Measurements from ENCODE around the gene TOM1L1.
A peak's percentile ranks its signal among the peaks of the same experiment; 100 is the strongest.
"Not testable (repeated sequence)": the region's sequence is repeated elsewhere in the genome, so short reads cannot be mapped to it uniquely, and the experiment has no call there.

Gene TOM1L1

GRCh38 chr17:54900457-54901229 lies at the start of gene TOM1L1:
Gene TOM1L1, plus strand, starts transcription at chr17:54900852. Its CDS starts 14 bp downstream, at chr17:54900866.
- DNase-seq = peak; percentile 98

- no peak for DNase-seq
Observed at GRCh38 chr17:54859187-54859586, 41.5 kb upstream of the TOM1L1 start.

- no peak for DNase-seq
Observed at GRCh38 chr17:54860617-54861470, 39.8 kb upstream of the TOM1L1 start.

- no peak for DNase-seq
Observed at GRCh38 chr17:54861471-54861983, 39.1 kb upstream of the TOM1L1 start.

- DNase-seq = no peak
Observed at GRCh38 chr17:54863176-54863575, 37.5 kb upstream of the TOM1L1 start.

GRCh38 chr17:54864070-54864469 lies 36.6 kb upstream of the TOM1L1 start:
- no peak for DNase-seq

GRCh38 chr17:54864636-54865356 lies 35.9 kb upstream of the TOM1L1 start:
- DNase-seq = no peak

- no peak for DNase-seq
Observed at GRCh38 chr17:54867634-54868033, 33.0 kb upstream of the TOM1L1 start.

- DNase-seq = no peak
Observed at GRCh38 chr17:54870671-54871175, 29.9 kb upstream of the TOM1L1 start.

- not testable (repeated sequence) for DNase-seq
Observed at GRCh38 chr17:54875906-54876305, 24.7 kb upstream of the TOM1L1 start.

- no peak for DNase-seq
Observed at GRCh38 chr17:54876656-54877195, 23.9 kb upstream of the TOM1L1 start.

GRCh38 chr17:54881255-54881972 lies 19.2 kb upstream of the TOM1L1 start:
- DNase-seq = no peak

- DNase-seq = no peak
Observed at GRCh38 chr17:54882371-54882770, 18.3 kb upstream of the TOM1L1 start.

- no peak for DNase-seq
Observed at GRCh38 chr17:54882950-54883349, 17.7 kb upstream of the TOM1L1 start.

- DNase-seq = no peak
Observed at GRCh38 chr17:54883939-54884338, 16.7 kb upstream of the TOM1L1 start.

GRCh38 chr17:54887787-54888186 lies 12.9 kb upstream of the TOM1L1 start:
- DNase-seq = no peak

GRCh38 chr17:54888254-54888653 lies 12.4 kb upstream of the TOM1L1 start:
- DNase-seq = no peak

GRCh38 chr17:54888981-54889380 lies 11.7 kb upstream of the TOM1L1 start:
- no peak for DNase-seq

GRCh38 chr17:54891176-54891821 lies 9.4 kb upstream of the TOM1L1 start:
- peak; percentile 64 for DNase-seq

- no peak for DNase-seq
Observed at GRCh38 chr17:54892360-54892759, 8.3 kb upstream of the TOM1L1 start.

GRCh38 chr17:54898576-54898975 lies 2.1 kb upstream of the TOM1L1 start:
- no peak for DNase-seq
